ENCODE data around the gene ATXN2.

DNA sequence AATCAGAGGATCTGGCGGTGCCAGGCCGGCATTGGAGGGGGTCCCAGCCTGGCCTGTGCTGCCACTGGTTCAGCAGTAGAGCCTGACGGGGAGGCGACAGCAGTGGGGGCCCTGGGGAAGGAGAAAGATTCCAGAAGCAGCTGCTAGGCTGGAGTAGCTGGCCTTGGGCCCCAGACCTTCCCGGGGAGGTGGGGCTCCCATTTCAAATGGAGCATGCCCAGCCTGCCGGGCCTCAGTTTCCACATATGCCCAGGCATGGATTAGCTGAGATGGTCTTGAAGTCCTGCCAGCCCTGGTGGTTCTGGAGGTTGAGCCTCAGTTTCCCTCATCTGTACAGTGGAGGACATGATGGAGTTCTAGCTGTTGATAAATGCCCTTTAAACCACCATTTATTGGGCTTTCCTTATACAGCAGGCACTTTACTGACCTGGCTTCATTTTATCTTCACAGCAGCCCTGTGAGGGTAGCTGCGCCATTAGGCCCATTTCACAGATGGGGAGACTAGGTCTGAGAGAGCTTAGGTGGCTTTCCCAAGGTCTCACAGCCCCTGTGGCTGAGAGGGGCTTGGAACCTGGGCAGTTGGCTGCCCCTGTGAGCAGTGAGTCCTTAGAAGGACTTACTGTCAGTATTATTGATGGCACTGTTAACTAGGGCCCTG, 171.6 kb downstream of the ATXN2 start:
- TF ChIP-seq POLR2A (IDR thresholded peaks at IDR 0.05): no peak
- TF ChIP-seq, protein P1, sequence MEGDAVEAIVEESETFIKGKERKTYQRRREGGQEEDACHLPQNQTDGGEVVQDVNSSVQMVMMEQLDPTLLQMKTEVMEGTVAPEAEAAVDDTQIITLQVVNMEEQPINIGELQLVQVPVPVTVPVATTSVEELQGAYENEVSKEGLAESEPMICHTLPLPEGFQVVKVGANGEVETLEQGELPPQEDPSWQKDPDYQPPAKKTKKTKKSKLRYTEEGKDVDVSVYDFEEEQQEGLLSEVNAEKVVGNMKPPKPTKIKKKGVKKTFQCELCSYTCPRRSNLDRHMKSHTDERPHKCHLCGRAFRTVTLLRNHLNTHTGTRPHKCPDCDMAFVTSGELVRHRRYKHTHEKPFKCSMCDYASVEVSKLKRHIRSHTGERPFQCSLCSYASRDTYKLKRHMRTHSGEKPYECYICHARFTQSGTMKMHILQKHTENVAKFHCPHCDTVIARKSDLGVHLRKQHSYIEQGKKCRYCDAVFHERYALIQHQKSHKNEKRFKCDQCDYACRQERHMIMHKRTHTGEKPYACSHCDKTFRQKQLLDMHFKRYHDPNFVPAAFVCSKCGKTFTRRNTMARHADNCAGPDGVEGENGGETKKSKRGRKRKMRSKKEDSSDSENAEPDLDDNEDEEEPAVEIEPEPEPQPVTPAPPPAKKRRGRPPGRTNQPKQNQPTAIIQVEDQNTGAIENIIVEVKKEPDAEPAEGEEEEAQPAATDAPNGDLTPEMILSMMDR (IDR thresholded peaks at IDR 0.05): no peak

All from thyroid gland (tissue), 4 donors.